Measurements from ENCODE around the gene DOCK6. TPM values are rescaled to one million over a fixed set of nuclear protein-coding genes. Genes with fewer than 3 reads are reported as not detected.
A peak's percentile ranks its signal among the peaks of the same experiment; 100 is the strongest.
"Not testable (repeated sequence)": the region's sequence is repeated elsewhere in the genome, so short reads cannot be mapped to it uniquely, and the experiment has no call there.

DOCK6 gene
- total and polyA plus RNA-seq, 5 donors, result 23.8 to 68.5 (median 35.8) TPM

DNA sequence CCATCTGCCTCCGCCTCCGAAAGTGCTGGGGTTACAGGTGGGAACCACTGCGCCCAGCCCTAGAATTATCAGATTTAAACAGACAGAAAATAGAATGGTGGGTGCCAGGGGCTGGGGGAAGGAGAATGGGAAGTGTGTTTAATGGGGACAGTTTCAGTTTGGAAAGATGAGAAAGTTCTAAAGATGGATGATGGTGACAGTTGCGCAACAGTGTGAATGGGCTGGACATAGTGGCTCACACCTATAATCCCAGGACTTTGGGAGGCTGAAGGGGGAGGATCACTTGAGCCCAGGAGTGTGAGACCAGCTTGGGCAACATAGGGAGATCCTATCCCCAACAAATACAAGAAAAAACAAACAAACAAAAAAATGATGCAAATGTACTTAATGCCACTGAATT, 80.8 kb downstream of the DOCK6 start:
- 90% methylated on average over 4 of the region's 4 CpGs for WGBS
- no peak overlapping the region for H3K4me3 ChIP-seq (ENCODE audit: low read length)
- intact Hi-C loops (cut with DNase I), result no loop called here
- DNase-seq (no peak), ATAC-seq (no peak)
- no peaks in the 10 kb centered on the region for H3K9me3 ChIP-seq (ENCODE audit: control insufficient read depth, low read length)
- peaks cover 11% of the 10 kb centered on the region for H3K4me1 ChIP-seq (ENCODE audit: control insufficient read depth, insufficient read depth, low read length)
- H3K27me3 ChIP-seq (ENCODE audit: control insufficient read depth, insufficient read depth), result no peaks in the 10 kb centered on the region
- peak overlapping the region; percentile 82 for H3K27ac ChIP-seq (ENCODE audit: low read length)

DNA sequence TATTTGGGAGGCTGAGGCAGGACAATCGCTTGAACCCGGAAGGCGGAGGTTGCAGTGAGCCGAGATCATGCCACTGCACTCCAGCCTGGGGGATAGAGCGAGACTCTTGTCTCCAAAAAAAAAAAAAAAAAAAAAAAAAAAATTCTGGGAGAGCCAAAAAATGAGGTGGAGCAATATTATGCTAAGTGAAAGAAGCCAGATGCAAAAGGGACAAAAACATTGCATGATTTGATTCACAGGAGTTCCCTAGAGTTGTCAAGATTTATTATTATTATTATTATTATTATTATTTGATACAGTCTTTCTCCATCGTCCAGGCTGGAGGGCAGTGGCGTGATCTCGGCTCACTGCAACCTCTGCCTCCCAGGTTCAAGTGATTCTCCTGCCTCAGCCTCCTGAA, 81.3 kb downstream of the DOCK6 start:
- H3K4me1 ChIP-seq (ENCODE audit: control insufficient read depth, insufficient read depth, low read length), result peaks cover 11% of the 10 kb centered on the region
- H3K4me3 ChIP-seq (ENCODE audit: low read length); DNase-seq; intact Hi-C loops (cut with DNase I); H3K27me3 ChIP-seq (ENCODE audit: control insufficient read depth, insufficient read depth); H3K9me3 ChIP-seq (ENCODE audit: control insufficient read depth, low read length): not testable (repeated sequence)
- WGBS, result 62% methylated on average over 8 of the region's 8 CpGs
- H3K27ac ChIP-seq (ENCODE audit: low read length), result peak overlapping the region; percentile 82
- ATAC-seq, result peak in 1 of 2 donors; percentile 17

DNA sequence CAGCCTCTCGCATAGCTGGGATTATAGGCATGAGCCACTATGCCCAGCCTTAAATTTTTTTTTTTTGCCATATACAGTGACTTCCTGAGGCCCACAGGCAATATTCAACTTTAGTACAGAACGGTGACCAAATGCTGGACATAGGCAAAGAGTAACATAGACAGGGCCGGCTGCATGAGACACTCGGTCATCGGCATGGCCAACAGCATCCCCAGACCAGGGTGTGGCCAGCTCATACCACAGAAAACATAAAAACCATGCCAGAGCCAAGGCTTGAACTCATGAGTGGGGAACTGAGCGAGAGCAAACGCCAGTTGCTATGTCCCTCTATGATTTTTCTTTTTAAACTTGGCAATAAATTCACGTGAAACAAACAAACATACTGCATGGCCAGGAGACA, 82.0 kb downstream of the DOCK6 start:
- Histone ChIP-seq H3K27me3 (ENCODE audit: control insufficient read depth, insufficient read depth) (no peaks in the 10 kb centered on the region), H3K4me3 (ENCODE audit: low read length) (no peak overlapping the region), H3K4me1 (ENCODE audit: control insufficient read depth, insufficient read depth, low read length) (peaks cover 9% of the 10 kb centered on the region), H3K27ac (ENCODE audit: low read length) (peak overlapping the region; percentile 79), H3K9me3 (ENCODE audit: control insufficient read depth, low read length) (no peaks in the 10 kb centered on the region)
- 41% methylated on average over 8 of the region's 8 CpGs for WGBS
- ATAC-seq, result peak; percentile 54 to 59
- peak in 2 of 3 donors; percentile 58 to 76 for DNase-seq
- intact Hi-C loops (cut with DNase I), result no loop called here

DNA sequence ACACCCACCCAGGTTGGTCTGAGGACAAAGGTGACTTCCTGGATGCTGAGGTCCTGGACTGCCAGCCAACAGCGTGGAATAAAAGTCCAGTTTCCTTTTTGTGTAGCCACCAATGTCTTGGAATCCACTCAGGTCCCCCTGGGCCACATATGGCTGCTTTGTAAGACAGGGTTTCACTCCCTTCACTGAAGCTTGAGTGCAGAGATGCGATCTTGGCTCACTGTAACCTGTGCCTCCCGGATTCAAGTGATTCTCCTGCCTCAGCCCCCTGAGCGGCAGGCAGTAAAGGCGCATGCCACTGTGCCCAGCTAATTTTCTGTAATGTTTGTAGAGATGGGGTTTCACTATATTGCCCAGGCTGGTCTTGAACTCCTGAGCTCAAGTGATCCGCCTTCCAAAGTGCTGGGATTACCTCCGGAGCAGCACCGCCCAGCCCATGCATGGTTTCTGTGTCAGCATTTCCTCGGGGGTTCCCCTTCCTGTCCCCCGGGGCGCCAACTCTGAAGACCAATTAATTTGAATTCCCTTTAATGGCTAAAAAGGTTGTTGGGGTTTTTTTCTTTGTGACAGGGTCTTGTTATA, 82.5 kb downstream of the DOCK6 start:
- Histone ChIP-seq H3K4me3 (ENCODE audit: low read length) (no peak overlapping the region), H3K27me3 (ENCODE audit: control insufficient read depth, insufficient read depth) (no peaks in the 10 kb centered on the region), H3K9me3 (ENCODE audit: control insufficient read depth, low read length) (no peaks in the 10 kb centered on the region), H3K4me1 (ENCODE audit: control insufficient read depth, insufficient read depth, low read length) (peaks cover 9% of the 10 kb centered on the region), H3K27ac (ENCODE audit: low read length) (peak overlapping the region; percentile 79)
- intact Hi-C loops (cut with DNase I), result no loop called here
- DNase-seq (peak in 1 of 3 donors; percentile 45), ATAC-seq (peak; percentile 8 to 51)
- 53% methylated on average over 11 of the region's 11 CpGs for WGBS

DNA sequence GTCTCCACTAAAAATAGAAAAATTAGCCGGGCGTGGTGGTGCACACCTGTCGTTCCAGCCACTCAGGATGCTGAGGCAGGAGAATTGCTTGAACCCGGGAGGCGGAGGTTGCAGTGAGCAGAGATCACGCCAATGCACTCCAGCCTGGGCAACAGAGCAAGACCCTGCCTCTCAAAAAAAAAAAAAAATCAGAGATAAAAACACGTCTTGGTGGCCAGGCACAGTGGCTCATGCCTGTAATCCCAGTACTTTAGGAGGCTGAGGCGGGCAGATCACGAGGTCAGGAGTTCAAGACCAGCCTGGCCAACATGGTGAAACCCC, 83.2 kb downstream of the DOCK6 start:
- H3K4me3 ChIP-seq (ENCODE audit: low read length); intact Hi-C loops (cut with DNase I); H3K27me3 ChIP-seq (ENCODE audit: control insufficient read depth, insufficient read depth); DNase-seq; H3K27ac ChIP-seq (ENCODE audit: low read length); H3K9me3 ChIP-seq (ENCODE audit: control insufficient read depth, low read length); H3K4me1 ChIP-seq (ENCODE audit: control insufficient read depth, insufficient read depth, low read length); ATAC-seq: not testable (repeated sequence)
- 82% methylated on average over 9 of the region's 9 CpGs for WGBS

DNA sequence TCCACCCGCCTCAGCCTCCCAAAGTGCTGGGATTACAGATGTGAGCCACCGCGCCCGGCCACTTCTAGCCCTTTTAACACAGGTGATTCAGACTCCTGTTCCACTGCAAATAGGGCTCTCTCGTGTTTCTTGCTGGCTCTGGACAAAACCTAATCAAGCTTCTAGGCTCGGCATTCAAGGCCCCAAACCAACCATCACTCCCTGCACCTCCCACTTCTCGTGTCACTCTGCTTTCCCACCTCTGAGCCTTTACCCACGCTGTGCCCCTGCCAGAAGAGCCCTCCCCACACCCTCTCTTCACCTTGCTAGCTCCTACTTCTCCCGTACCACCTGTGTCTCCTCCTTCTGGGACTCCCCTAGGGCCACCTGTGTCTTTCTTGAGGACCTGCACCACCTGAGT, 84.7 kb downstream of the DOCK6 start:
- Histone ChIP-seq H3K27ac (ENCODE audit: low read length) (no peak overlapping the region), H3K27me3 (ENCODE audit: control insufficient read depth, insufficient read depth) (no peaks in the 10 kb centered on the region), H3K4me3 (ENCODE audit: low read length) (no peak overlapping the region), H3K4me1 (ENCODE audit: control insufficient read depth, insufficient read depth, low read length) (peaks cover 9% of the 10 kb centered on the region), H3K9me3 (ENCODE audit: control insufficient read depth, low read length) (no peaks in the 10 kb centered on the region)
- ATAC-seq (no peak), DNase-seq (no peak)
- WGBS, result 93% methylated on average over 9 of the region's 9 CpGs
- intact Hi-C loops (cut with DNase I), result no loop called here

DNA sequence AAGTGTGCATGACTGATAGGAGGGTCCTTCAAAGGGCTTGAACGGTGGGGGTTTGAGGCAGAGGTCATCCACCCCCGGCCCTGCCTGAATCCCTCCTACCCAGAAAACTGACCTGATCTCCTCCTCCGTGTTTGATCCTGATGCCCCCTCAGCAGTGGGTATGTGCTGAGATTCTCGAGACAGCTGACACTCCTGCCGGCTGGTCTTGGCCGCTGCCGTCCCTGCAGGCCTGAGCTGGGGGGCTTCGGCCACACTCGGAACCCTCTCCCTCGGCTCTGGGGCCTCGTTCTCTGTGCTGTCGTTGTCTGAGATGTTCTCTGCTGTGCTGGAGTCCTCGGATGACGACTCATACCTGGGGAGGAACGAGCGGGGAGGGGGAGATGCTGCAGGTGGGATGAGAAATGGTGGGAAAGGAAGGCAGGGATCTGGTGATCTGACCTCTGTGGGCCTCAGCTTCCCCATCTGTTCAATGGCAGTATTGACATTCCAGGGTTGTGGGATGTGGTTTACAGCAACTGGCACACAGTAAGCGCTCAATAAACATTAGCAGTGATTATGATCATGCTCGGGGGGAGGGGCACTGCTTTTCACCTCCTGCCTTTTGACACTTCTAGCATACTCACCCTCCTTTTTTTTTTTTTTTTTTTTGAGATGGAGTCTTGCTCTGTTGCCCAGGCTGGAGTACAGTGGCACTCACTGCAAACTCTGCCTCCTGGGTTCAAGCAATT, 85.7 kb downstream of the DOCK6 start:
- no peaks in the 10 kb centered on the region for H3K27me3 ChIP-seq (ENCODE audit: control insufficient read depth, insufficient read depth)
- no peak overlapping the region for H3K4me3 ChIP-seq (ENCODE audit: low read length)
- no peak for DNase-seq
- ATAC-seq, result no peak
- H3K4me1 ChIP-seq (ENCODE audit: control insufficient read depth, insufficient read depth, low read length), result peaks cover 9% of the 10 kb centered on the region
- WGBS, result 91% methylated on average over 18 of the region's 18 CpGs
- H3K27ac ChIP-seq (ENCODE audit: low read length), result no peak overlapping the region
- no peaks in the 10 kb centered on the region for H3K9me3 ChIP-seq (ENCODE audit: control insufficient read depth, low read length)
- intact Hi-C loops (cut with DNase I), result no loop called here

DNA sequence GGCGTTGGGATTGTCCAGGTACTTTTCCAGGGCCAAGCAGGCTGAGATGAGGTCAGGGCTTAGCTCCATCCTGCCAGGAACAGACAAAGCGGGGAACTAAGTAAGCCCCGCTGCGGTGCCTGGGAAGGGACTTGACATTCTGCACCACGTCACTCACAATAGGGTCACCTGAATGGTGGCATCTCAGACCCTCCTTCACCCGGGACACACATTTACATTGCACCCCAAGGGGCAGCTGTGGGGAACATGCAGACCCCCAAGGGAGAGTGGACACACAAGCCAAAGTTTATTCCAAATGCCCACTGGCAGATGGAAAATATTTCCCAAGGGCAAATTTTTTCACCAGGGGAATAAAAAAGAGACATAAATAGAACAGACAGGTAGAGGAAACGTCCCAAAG, 86.4 kb downstream of the DOCK6 start:
- Histone ChIP-seq H3K27me3 (ENCODE audit: control insufficient read depth, insufficient read depth) (no peaks in the 10 kb centered on the region), H3K9me3 (ENCODE audit: control insufficient read depth, low read length) (no peaks in the 10 kb centered on the region), H3K27ac (ENCODE audit: low read length) (no peak overlapping the region), H3K4me3 (ENCODE audit: low read length) (no peak overlapping the region), H3K4me1 (ENCODE audit: control insufficient read depth, insufficient read depth, low read length) (peaks cover 6% of the 10 kb centered on the region)
- intact Hi-C loops (cut with DNase I), result no loop called here
- WGBS, result 90% methylated on average over 7 of the region's 7 CpGs
- no peak for DNase-seq
- ATAC-seq, result no peak

DNA sequence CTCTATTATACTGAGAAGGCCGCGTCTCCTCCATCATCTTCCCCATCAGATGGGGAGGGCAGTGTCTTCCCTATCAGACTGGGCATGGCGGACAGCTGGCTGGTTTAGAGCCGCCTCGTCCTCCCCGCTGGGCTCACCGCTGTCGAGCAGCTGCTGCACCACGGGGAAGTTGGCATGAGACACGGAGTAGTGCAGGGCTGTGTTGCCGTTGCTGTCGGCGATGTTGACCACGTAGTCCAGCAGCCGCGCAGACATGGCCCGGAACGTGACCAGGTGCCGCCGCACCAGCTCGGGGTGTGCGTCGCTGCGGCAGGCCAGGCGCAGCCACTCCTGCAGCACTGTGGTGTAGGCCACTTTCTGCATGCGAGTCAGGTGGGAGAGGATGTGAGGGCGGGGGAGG, 88.0 kb downstream of the DOCK6 start:
- DNase-seq (no peak), ATAC-seq (no peak)
- Histone ChIP-seq H3K4me3 (ENCODE audit: low read length) (no peak overlapping the region), H3K9me3 (ENCODE audit: control insufficient read depth, low read length) (no peaks in the 10 kb centered on the region), H3K4me1 (ENCODE audit: control insufficient read depth, insufficient read depth, low read length) (no peaks in the 10 kb centered on the region), H3K27ac (ENCODE audit: low read length) (no peak overlapping the region), H3K27me3 (ENCODE audit: control insufficient read depth, insufficient read depth) (no peaks in the 10 kb centered on the region)
- WGBS, result 94% methylated on average over 27 of the region's 27 CpGs
- intact Hi-C loops (cut with DNase I), result no loop called here

DNA sequence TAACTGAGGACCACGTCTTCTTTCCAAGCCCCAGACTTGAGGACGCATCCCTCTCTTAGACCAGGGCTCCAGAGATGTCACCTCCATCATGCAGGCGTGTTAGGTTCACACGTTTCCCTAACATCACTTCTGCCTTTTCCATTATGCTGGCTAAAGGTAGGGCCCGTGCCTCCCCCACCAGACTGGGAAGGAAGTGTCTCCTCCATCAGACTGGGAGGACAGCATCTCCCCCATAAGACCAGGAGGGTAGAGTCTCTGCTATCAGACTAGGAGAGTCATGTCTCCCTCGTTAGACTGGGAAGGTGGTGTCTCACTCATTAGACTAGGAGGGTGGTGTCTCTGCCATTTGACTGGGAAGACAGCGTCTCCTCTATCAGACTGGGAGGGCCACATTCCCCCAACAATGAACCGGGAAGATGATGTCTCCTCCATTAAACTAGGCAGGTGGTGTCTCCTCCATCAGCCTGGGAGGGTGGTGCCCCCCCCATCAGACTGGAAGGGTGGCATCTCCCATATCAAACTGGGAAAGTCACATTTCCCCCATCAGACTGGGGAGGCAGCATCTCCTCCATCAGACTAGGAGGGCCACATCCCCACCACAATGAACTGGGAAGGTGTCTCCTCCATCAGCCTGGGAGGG, 88.7 kb downstream of the DOCK6 start:
- no peaks in the 10 kb centered on the region for H3K9me3 ChIP-seq (ENCODE audit: control insufficient read depth, low read length)
- intact Hi-C loops (cut with DNase I), result no loop called here
- DNase-seq, result no peak
- 81% methylated on average over 8 of the region's 8 CpGs for WGBS
- H3K4me3 ChIP-seq (ENCODE audit: low read length), result no peak overlapping the region
- no peak for ATAC-seq
- H3K27me3 ChIP-seq (ENCODE audit: control insufficient read depth, insufficient read depth), result no peaks in the 10 kb centered on the region
- H3K4me1 ChIP-seq (ENCODE audit: control insufficient read depth, insufficient read depth, low read length), result no peaks in the 10 kb centered on the region
- H3K27ac ChIP-seq (ENCODE audit: low read length), result no peak overlapping the region

DNA sequence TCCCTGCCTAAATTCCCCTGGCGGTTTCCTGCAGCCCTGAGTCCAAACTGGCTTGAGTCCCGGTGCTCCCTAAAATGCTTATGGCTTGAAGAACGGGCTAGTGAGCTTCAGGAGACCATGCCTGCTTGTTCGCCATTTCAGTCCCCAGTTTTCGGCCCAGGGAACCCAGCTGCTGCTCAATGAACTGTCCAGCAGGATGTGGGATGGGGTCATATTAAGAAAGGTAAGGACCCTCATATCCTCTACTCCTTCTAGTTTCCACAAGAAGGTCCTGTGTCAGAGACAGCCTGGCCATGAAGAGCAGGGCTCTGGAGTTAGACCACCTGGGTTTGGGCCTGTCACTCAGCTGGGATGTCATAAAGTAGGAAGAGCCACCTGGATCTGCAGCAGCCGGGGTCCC, 89.7 kb downstream of the DOCK6 start:
- ATAC-seq, result no peak
- DNase-seq, result no peak
- Histone ChIP-seq H3K4me3 (ENCODE audit: low read length) (no peak overlapping the region), H3K9me3 (ENCODE audit: control insufficient read depth, low read length) (no peaks in the 10 kb centered on the region), H3K27ac (ENCODE audit: low read length) (peak overlapping the region; percentile 2), H3K4me1 (ENCODE audit: control insufficient read depth, insufficient read depth, low read length) (no peaks in the 10 kb centered on the region), H3K27me3 (ENCODE audit: control insufficient read depth, insufficient read depth) (no peaks in the 10 kb centered on the region)
- 78% methylated on average over 6 of the region's 6 CpGs for WGBS
- intact Hi-C loops (cut with DNase I), result no loop called here
